ENCODE measurements around the gene CDKN1A.

The CDKN1A gene

GRCh38 chr6:36670271-36670670, 8.2 kb upstream of the CDKN1A start:
- no peak for DNase-seq (ENCODE audit: low read depth)
- no peak overlapping the region for H3K4me3 ChIP-seq (ENCODE audit: low read depth, low read length)
- no peak for TF ChIP-seq CTCF (conservative IDR thresholded peaks at IDR 0.05; ENCODE audit: low read depth, low read length)

GRCh38 chr6:36671687-36672375, 6.7 kb upstream of the CDKN1A start:
- DNase-seq (ENCODE audit: low read depth), result no peak
- TF ChIP-seq CTCF (conservative IDR thresholded peaks at IDR 0.05; ENCODE audit: low read depth, low read length), result no peak
- no peak overlapping the region for H3K4me3 ChIP-seq (ENCODE audit: low read depth, low read length)

- TF ChIP-seq CTCF (conservative IDR thresholded peaks at IDR 0.05; ENCODE audit: low read depth, low read length), result no peak
- no peak overlapping the region for H3K4me3 ChIP-seq (ENCODE audit: low read depth, low read length)
- peak; percentile 43 for DNase-seq (ENCODE audit: low read depth)
Observed at GRCh38 chr6:36673882-36674281, 4.6 kb upstream of the CDKN1A start.

DNA sequence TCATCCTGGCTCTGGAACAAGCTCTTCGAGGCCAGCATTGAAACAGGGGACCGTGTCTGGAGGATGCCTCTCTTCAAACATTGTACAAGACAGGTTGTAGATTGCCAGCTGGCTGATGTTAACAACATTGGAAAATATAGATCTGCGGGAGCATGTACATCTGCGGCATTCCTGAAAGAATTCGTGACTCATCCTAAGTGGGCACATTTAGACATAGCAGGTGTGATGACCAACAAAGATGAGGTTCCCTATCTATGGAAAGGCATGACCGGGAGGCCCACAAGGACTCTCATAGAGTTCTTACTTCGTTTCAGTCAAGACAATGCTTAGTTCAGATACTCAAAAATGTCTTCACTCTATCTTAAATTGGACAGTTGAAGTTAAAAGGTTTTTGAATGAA, 3.6 kb upstream of the CDKN1A start:
- DNase-seq (ENCODE audit: low read depth), result no peak
- no peak for TF ChIP-seq CTCF (conservative IDR thresholded peaks at IDR 0.05; ENCODE audit: low read depth, low read length)

DNA sequence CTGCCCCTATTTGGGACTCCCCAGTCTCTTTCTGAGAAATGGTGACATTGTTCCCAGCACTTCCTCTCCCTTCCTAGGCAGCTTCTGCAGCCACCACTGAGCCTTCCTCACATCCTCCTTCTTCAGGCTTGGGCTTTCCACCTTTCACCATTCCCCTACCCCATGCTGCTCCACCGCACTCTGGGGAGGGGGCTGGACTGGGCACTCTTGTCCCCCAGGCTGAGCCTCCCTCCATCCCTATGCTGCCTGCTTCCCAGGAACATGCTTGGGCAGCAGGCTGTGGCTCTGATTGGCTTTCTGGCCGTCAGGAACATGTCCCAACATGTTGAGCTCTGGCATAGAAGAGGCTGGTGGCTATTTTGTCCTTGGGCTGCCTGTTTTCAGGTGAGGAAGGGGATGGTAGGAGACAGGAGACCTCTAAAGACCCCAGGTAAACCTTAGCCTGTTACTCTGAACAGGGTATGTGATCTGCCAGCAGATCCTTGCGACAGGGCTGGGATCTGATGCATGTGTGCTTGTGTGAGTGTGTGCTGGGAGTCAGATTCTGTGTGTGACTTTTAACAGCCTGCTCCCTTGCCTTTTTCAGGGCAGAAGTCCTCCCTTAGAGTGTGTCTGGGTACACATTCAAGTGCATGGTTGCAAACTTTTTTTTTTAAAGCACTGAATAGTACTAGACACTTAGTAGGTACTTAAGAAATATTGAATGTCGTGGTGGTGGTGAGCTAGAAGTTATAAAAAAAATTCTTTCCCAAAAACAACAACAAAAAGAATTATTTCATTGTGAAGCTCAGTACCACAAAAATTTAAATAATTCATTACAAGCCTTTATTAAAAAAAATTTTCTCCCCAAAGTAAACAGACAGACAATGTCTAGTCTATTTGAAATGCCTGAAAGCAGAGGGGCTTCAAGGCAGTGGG, 2.1 kb upstream of the CDKN1A start:
- peak; percentile 57 for DNase-seq (ENCODE audit: low read depth)
- no peak overlapping the region for H3K4me3 ChIP-seq (ENCODE audit: low read depth, low read length)
- no peak for TF ChIP-seq CTCF (conservative IDR thresholded peaks at IDR 0.05; ENCODE audit: low read depth, low read length)

More for the DNA sequence above, 3.6 kb upstream of the CDKN1A start:
- H3K4me3 ChIP-seq (ENCODE audit: low read depth, low read length), result no peak overlapping the region

- peak; percentile 42 for DNase-seq (ENCODE audit: low read depth)
- H3K4me3 ChIP-seq (ENCODE audit: low read depth, low read length), result no peak overlapping the region
- TF ChIP-seq CTCF (conservative IDR thresholded peaks at IDR 0.05; ENCODE audit: low read depth, low read length), result no peak
Observed at GRCh38 chr6:36677059-36677749, 1.3 kb upstream of the CDKN1A start.

Data from choroid plexus epithelial cell (primary cell).